HG03045 (cell line): Measurements from ENCODE around the gene RNF6.
"Not testable (repeated sequence)": the region's sequence is repeated elsewhere in the genome, so short reads cannot be mapped to it uniquely, and the experiment has no call there.

Experiments
- ATAC-seq: cut with Tn5 transposase; IDR thresholded peaks from one replicate; pipeline ENCODE4 v1.9.1; 2021; ENCODE audit warnings: mild to moderate bottlenecking, moderate library complexity; ENCODE audit not compliant: unreplicated experiment

RNF6 gene

DNA sequence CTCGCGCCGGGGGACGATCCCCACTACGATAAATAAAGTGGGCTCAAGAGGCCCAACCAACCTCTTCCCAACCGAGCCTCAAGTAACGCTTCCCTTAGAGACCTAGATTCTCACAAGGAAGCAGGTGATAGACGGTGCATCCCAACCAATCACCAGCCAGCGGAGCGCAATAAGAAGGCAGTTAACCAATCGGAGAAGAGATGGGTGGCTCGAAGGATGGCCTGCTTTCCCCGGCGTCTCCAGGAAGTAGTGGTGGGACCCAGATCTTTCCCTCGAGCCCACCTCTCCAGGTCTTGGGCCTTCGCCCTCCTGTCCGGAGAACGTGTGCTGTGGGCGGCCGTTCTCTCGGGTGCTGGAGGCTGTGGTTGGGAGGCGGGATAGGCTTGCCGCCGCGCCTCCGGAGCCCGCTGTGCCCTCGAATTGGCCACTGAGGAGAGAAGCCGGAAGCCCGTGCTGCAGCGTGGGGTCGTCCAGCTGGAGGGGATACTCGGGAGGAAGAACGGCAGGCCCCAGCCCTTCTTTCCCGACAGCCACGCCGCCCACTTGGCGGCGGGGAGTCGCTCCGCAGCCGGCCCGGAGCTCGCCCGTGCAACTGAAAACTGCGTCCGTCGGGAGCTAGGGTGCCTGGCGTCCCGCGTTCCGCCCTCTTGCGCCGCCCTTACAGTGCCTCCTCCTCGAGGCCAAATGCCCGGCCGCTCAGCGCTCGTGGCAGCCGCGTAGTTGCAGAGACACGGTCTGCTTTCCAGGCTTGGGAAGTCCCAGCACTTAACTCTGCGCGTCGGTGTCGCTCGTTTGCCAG lies at the start of gene RNF6:
TSS of gene RNF6 (minus strand) at position 594 of the 799 bp plus-strand sequence. CDS start 2,665 bp downstream, outside the sequence.
- peak; percentile 97 for ATAC-seq

DNA sequence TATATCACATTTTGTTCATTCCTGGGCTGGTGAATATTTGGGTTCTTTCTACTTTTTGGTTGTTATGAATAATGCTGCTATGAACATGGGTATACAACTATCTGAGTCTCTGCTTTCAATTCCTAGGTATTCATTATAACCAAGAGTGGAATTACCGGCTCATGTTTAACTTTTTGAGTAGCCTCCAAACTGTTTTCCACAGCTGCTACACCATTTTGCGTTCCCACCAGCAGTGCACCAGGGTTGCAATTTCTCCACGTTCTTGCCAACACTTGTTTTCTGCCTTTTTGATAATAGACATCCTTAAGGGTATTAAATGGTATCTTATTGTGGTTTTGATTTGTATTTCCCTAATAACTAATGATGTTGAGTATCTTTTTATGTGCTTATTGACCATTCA lies 48.6 kb upstream of the RNF6 start:
- no peak for ATAC-seq

DNA sequence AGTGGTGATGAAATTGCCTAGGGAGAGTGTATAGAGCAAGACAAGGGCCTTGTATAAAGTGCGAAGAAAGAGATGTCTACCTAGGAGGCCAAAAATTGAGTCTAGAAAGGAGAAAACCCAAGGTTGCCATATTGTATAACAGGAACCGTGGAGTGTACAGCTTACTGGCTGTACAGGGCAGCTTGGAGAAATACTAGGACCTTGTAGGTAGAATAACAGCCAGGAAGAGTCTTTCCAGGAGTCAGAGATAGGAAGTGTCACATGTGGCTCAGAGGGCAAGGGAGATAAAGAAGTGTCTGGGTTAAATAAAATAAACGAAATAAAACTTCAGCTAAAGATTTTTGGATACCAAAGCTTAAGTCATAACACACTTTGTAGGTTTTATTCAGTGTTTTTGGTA lies 44.2 kb upstream of the RNF6 start:
- ATAC-seq: no peak

DNA sequence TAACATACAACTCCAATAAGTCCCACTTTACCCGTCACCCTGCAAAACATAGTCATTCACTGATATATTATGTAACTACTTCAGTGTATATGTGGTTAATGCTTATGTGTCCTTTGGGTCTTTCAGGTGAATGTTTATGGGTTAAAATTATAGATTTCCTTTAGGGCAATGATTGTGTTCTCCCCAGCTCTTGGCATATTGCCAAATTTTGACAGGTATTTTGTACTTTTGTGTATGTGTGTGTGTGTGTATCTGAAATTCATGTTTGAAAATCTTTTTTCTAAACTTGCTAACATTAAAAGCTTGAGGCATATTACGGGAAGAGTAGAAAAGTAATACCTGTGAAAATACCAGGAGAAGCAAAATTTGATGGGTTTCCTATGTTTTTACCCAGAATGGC lies 40.0 kb upstream of the RNF6 start:
- ATAC-seq: no peak

- no peak for ATAC-seq
These were observed 37.5 kb upstream of the RNF6 start for GRCh38 chr13:26259634-26260033.

DNA sequence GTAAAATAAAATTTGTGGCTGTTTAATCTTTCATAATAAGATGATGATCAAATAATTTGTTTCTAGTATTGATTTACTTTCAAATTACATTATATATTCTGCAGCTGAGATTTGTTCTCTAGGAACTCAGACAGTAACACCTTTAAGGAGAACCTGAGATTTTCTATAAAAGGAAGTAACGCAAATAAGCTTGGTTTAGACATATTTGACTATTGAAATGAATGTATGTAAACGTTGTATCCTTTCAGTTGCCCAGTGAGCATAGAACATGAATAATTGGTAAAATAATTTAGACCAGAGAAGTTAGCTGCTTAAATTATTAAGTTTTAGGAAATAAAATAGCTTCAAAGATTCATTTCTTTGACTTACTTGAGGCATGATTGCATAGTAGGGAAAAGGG lies 34.9 kb upstream of the RNF6 start:
- no peak for ATAC-seq

- ATAC-seq: no peak
These were observed 33.7 kb upstream of the RNF6 start for GRCh38 chr13:26255691-26256277.

GRCh38 chr13:26255115-26255514 lies 33.0 kb upstream of the RNF6 start:
- no peak for ATAC-seq

DNA sequence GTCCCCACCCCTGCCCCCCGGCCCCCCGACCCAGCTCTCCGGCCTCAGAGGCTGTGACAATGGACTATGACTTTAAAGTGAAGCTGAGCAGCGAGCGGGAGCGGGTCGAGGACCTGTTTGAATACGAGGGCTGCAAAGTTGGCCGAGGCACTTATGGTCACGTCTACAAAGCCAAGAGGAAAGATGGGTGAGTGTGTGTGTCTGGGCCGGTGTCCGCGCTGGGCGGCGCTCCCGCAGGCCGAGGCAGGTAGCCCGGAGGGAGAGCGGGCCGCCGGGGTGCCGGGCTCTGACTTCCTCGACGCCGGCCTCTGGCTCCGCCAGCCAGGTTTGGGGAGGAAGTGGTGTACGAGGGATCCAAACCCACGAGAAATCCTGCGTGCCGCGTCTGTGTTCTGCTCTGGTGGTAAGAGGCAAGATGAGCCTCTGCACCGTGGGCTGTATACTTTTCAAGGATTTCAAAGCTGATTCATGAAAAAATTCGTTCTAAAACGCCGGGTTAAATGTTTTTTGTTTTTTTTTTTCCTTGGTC lies 32.5 kb upstream of the RNF6 start:
- peak; percentile 38 for ATAC-seq

GRCh38 chr13:26253787-26254582 lies 31.9 kb upstream of the RNF6 start, which contains the start of gene CDK8:
TSS of gene CDK8 (plus strand) at chr13:26254129. CDS start at chr13:26254642, 513 bp downstream.
- ATAC-seq: peak; percentile 90

GRCh38 chr13:26253262-26253786 lies 31.2 kb upstream of the RNF6 start:
- no peak for ATAC-seq

DNA sequence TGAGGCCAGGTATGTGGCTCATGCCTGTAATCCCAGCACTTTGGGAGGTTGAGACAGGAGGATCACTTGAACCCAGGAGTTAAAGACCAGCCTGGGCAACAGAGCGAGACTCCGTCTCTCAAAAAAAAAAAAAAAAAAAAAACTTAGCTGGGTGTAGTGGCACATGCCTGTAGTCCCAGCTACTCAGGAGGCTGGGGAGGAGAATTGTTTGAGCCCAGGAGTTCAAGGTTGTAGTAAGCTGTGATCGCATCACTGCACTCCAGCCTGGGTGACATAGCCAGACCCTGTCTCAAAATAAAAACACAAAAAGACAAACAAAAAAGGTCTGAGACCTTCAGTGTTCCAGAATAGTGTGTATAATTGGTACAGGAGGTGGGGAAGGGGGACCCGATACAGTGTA lies 29.9 kb upstream of the RNF6 start:
- not testable (repeated sequence) for ATAC-seq

- ATAC-seq: no peak
These were observed 27.4 kb upstream of the RNF6 start for GRCh38 chr13:26249551-26249950.

- no peak for ATAC-seq
These were observed 25.5 kb upstream of the RNF6 start for GRCh38 chr13:26247608-26248007.

DNA sequence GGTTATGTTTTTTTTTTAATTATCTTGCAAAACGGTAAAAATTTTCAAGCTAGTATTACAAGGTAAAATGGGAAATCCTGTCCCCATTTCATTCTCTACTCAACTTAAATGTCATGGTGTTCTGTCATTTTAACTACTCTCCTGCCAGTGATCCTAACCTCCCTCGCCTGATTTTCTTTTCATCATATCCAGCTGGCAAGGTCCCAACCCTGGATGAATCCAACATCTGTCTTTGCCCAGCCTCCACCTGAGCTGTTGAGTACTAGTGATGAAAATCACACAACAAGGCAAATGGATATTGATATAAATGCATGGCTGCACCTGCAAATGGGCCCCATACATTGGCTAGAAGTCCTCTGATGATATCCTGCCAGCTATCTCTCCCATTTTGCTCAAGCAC lies 24.9 kb upstream of the RNF6 start:
- no peak for ATAC-seq

GRCh38 chr13:26246154-26246553 lies 24.0 kb upstream of the RNF6 start:
- no peak for ATAC-seq

DNA sequence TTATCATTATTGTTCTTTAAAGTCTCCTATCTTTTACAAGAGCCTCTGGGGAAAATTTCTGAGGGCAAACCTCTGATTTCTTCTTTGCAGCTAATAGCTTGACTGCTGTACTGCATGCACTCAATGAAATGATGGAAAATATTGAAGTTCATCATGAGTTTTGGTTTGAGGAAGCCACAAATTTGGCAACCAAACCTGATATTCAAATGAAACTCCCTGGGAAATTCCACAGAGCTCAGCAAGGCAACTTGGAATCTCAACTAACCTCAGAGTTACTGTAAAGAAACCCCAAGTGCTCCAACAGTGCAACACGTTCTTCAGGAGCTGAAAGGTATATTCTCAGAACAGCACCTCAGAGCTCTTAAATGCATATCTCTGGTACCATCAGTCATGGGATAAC lies 14.2 kb upstream of the RNF6 start:
- ATAC-seq: no peak

- no peak for ATAC-seq
These were observed 8.6 kb upstream of the RNF6 start for GRCh38 chr13:26230703-26231102.

DNA sequence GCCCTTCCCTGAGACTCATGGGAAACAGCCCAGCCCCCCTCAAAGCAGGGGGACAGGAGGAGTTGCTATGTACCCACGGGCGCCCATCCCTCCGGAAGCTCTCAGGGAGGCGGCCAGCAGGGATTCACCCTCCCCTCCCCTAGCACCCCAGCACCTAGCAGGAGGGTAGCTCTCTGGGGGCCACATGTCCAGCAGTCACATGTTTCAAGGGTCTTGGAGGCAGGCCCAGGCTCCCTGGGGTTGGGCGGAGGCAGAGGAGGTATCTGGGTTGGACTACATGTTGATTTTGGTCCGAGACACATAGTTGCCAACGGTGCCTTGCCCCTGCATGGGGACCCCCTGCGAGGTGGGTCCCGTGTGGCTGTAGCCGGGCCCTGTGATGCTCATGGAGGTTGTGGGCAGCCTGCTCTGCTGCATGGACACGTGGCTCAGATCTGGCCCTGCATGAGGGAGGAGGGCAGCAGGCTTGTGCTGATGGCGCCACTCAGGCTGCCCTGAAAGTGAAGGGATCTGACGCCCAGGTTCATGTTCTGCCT lies 7.0 kb upstream of the RNF6 start:
- no peak for ATAC-seq

DNA sequence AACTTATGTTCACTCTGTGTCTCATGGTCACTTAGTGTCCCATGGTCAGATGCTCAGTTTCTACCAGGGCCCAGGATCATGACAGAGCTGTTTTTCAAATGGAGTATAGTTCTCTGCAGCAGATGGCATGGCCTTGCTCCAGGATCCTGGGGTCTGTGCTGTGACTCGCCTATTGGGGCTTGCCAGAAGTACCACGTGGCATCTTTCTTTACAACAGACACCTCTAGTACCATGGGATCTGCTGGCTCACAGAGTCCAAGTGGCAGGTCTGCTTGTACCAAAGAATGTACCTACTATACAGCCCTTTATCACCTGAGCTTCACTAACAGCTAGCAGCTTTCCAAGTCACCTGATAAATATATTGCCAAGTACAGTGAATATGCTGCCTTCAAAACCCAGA lies 6.0 kb upstream of the RNF6 start:
- ATAC-seq: no peak
